ENCODE results near the gene KCNK18.

DNA sequence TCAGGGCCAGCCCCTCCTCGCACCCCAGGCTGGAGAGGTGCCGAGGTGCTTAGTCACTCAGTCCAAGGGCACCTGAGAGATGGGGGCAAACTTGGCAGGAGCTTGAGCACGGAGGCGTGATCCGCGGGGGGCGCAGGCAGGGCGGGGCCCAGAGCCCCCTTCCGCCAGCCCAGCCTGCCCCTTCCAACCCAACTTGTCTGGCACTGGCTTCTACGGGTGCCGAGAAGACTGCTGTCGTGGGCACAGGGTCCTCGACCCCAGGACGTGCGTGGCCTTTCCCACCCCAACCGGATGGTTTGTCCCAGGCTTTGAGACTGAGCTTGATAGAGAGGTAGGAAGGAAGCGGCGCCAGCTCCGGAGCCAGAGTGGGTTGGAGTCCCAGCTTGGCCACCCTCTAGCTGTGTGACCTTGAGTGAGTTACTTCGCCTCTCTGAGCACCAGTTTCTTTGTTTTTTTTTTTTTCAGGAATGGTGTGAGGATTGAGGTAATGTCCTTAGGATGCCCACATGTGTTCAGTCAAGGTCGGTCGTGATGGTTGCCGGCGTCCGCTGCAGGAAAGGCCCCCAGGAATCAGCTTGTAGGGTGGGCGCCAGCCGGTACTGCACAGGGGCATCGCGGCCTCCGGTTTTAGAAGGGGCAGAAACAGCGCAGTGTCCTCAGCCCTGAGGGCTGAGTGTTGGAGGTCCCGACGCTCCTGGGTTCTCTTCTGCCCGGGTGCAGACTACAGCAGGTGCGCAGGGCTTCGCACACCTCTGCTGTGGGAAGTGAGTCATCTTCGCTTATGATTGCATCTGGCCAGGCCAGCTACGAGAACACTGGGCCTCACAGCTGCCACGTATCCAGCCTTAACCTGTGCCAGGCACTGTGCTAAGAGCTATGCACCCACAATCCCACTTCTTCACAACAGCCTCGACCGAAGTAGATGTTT is 30.6 kb upstream of the KCNK18 start:
- TF ChIP-seq POLR2AphosphoS5 (IDR thresholded peaks at IDR 0.05; ENCODE audit: low read depth, low read length) (no peak), SIN3A (IDR thresholded peaks at IDR 0.05; ENCODE audit: borderline replicate concordance, insufficient read depth, low read length) (no peak), TAF1 (IDR thresholded peaks at IDR 0.05; ENCODE audit: borderline replicate concordance, insufficient read depth, low read length) (no peak), FOXP2 (optimal IDR thresholded peaks at IDR 0.05; ENCODE audit: borderline replicate concordance, extremely low read depth, extremely low read length, insufficient read depth) (no peak)
- TF ChIP-seq, protein P1, sequence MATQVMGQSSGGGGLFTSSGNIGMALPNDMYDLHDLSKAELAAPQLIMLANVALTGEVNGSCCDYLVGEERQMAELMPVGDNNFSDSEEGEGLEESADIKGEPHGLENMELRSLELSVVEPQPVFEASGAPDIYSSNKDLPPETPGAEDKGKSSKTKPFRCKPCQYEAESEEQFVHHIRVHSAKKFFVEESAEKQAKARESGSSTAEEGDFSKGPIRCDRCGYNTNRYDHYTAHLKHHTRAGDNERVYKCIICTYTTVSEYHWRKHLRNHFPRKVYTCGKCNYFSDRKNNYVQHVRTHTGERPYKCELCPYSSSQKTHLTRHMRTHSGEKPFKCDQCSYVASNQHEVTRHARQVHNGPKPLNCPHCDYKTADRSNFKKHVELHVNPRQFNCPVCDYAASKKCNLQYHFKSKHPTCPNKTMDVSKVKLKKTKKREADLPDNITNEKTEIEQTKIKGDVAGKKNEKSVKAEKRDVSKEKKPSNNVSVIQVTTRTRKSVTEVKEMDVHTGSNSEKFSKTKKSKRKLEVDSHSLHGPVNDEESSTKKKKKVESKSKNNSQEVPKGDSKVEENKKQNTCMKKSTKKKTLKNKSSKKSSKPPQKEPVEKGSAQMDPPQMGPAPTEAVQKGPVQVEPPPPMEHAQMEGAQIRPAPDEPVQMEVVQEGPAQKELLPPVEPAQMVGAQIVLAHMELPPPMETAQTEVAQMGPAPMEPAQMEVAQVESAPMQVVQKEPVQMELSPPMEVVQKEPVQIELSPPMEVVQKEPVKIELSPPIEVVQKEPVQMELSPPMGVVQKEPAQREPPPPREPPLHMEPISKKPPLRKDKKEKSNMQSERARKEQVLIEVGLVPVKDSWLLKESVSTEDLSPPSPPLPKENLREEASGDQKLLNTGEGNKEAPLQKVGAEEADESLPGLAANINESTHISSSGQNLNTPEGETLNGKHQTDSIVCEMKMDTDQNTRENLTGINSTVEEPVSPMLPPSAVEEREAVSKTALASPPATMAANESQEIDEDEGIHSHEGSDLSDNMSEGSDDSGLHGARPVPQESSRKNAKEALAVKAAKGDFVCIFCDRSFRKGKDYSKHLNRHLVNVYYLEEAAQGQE (IDR thresholded peaks at IDR 0.05; ENCODE audit: insufficient read depth in 1 of 2, low read depth in 2 of 2, low read length in 2 of 2), result no peak
